K562 (cell line): ENCODE results near the gene CTU1. TPM values are rescaled to one million over a fixed set of nuclear protein-coding genes. Genes with fewer than 3 reads are reported as not detected.

Experiments used
- ATAC-seq: fragments of 200-7000 bp; cut with Tn5 transposase; 3 replicates; pipeline ENCODE4 v1.9.1; 2020; ENCODE audit warnings: moderate library complexity
- BruUV-seq: library from RNA; stranded (reverse); fragments of 400-500 nt; replicated peaks from 2 replicates; lab custom pipeline; 2021; lab: Mats Ljungman, UMichigan
- CTCF ChIA-PET: fragments of 300-600 bp; formaldehyde crosslinking; extraction: SDS; loops from one replicate; lab custom pipeline; 2021; ENCODE audit warnings: low intra/inter-chr PET ratio; lab: Yijun Ruan, JAX
- POLR2A ChIA-PET: fragments of 300-600, 350-650 bp; sonication (Branson Sonifier 250); formaldehyde crosslinking; extraction: SDS; loops from one replicate; lab custom pipeline; 2021; ENCODE audit warnings: antibody characterized with exemption, inconsistent platforms; lab: Yijun Ruan, JAX
- DNase-seq, 4 experiments: peaks; one replicate each; pipeline versions ENCODE4 v3.0.0 to v3.0.0-alpha.2; 2011 to 2018; ENCODE audit warnings: low spot score in 3 of 4, mixed read lengths in 3 of 4; ENCODE audit errors: extremely low read depth in 1 of 4
- FAIRE-seq: peaks from 2 replicates; lab custom pipeline; 2011; peaks lifted over from hg19 to GRCh38; lab: Jason Lieb, UNC
- H2AFZ ChIP-seq: 2 replicates; pipeline ENCODE4 v1.6.0; 2011; ENCODE audit warnings: low read depth, low read length, control low read depth, inconsistent platforms
- H3K27ac ChIP-seq: fragments of 200-600 bp; 3 replicates; pipeline ENCODE4 v1.8.0; 2011; ENCODE audit warnings: low read depth, mild to moderate bottlenecking, control low read depth, inconsistent platforms, low read length, moderate library complexity, mixed read lengths; ENCODE audit errors: extremely low read depth
- H3K27me3 ChIP-seq, 2 experiments: fragments of 300-600 bp in 1 of 2; 2 replicates in 1 of 2; 3 replicates in 1 of 2; pipeline versions ENCODE4 v1.6.0 to v1.8.0; 2011; ENCODE audit warnings: inconsistent platforms in 2 of 2, low read length in 2 of 2, mild to moderate bottlenecking in 1 of 2, mixed read lengths in 1 of 2, moderate library complexity in 1 of 2; ENCODE audit not compliant: control insufficient read depth in 2 of 2, insufficient read depth in 2 of 2
- H3K36me3 ChIP-seq: fragments of 300-600 bp; 3 replicates; pipeline ENCODE4 v1.8.0; 2011; ENCODE audit warnings: mild to moderate bottlenecking, low read length, inconsistent platforms; ENCODE audit not compliant: control insufficient read depth, insufficient read depth
- H3K4me1 ChIP-seq, 2 experiments: fragments of 200-600 bp in 1 of 2; replicated peaks in 1 of 2; 2 replicates in 1 of 2; 3 replicates in 1 of 2; pipeline versions ENCODE4 v1.5.1 to v1.8.0; 2011; ENCODE audit warnings: inconsistent platforms in 2 of 2, low read length in 2 of 2, mild to moderate bottlenecking in 1 of 2, mixed read lengths in 1 of 2, moderate library complexity in 1 of 2; ENCODE audit not compliant: control insufficient read depth in 2 of 2, insufficient read depth in 2 of 2
- H3K4me2 ChIP-seq: 2 replicates; pipeline ENCODE4 v1.6.1; 2011; ENCODE audit warnings: low read length, control low read depth, inconsistent platforms, mixed read lengths; ENCODE audit not compliant: insufficient read depth
- H3K4me3 ChIP-seq: fragments of 200-600 bp; sonication (generic), shearing (Covaris generic); 2 replicates; pipeline ENCODE4 v1.5.1; 2016; ENCODE audit warnings: control low read depth, inconsistent platforms
- H3K79me2 ChIP-seq: fragments of 200-600 bp; 3 replicates; pipeline ENCODE4 v1.8.0; 2011; ENCODE audit warnings: low read length, inconsistent platforms; ENCODE audit not compliant: control insufficient read depth, insufficient read depth
- H3K9ac ChIP-seq, 2 experiments: 2 replicates each; pipeline versions ENCODE4 v1.6.0 to v1.6.1; 2011; ENCODE audit warnings: low read depth in 2 of 2, low read length in 2 of 2, control low read depth in 1 of 2, inconsistent platforms in 1 of 2, mild to moderate bottlenecking in 1 of 2, mixed read lengths in 1 of 2; ENCODE audit not compliant: insufficient read depth in 1 of 2
- H3K9me1 ChIP-seq: one replicate; pipeline ENCODE4 v1.6.0; 2011; ENCODE audit warnings: inconsistent platforms, mild to moderate bottlenecking, low read length, moderate library complexity; ENCODE audit not compliant: control insufficient read depth, insufficient read depth
- H3K9me3 ChIP-seq: replicated peaks from 2 replicates; pipeline ENCODE4 v1.5.1; 2011; ENCODE audit warnings: low read depth, low read length, inconsistent platforms; ENCODE audit not compliant: control insufficient read depth, insufficient read depth
- H4K20me1 ChIP-seq: replicated peaks from 2 replicates; pipeline ENCODE4 v1.6.1; 2011; ENCODE audit warnings: low read length, inconsistent platforms, mixed read lengths; ENCODE audit not compliant: control insufficient read depth, insufficient read depth
- CCNT2 ChIP-seq: IDR thresholded peaks from 2 replicates; pipeline ENCODE4 v1.6.1; 2011; ENCODE audit warnings: borderline replicate concordance, low read depth, mild to moderate bottlenecking, moderate library complexity, mixed read lengths, low read length; ENCODE audit not compliant: insufficient read length; ENCODE audit errors: extremely low read depth
- CREM ChIP-seq: IDR thresholded peaks from 2 replicates; pipeline ENCODE4 v1.6.1; 2014; ENCODE audit warnings: antibody characterized with exemption, low read depth
- FOXA1 ChIP-seq: fragments of 450-650 bp; IDR thresholded peaks from 2 replicates; pipeline ENCODE4 v1.6.1; 2016; ENCODE audit warnings: mild to moderate bottlenecking, borderline replicate concordance
- NEUROD1 ChIP-seq: fragments of 150-350 bp; IDR thresholded peaks from 2 replicates; pipeline ENCODE4 v1.6.1; 2014; ENCODE audit warnings: borderline replicate concordance, low read length, low read depth; ENCODE audit not compliant: partially characterized antibody
- POLR2A ChIP-seq: fragments of 450-650 bp; conservative IDR thresholded peaks from 2 replicates; pipeline ENCODE4 v1.6.1; 2016
- SRSF1 ChIP-seq: fragments of 200-400 bp; formaldehyde crosslinking; IDR thresholded peaks from 2 replicates; pipeline ENCODE4 v1.6.1; 2017; ENCODE audit warnings: mild to moderate bottlenecking, low read depth, low read length, moderate library complexity
- SRSF3 ChIP-seq: fragments of 200-400 bp; formaldehyde crosslinking; IDR thresholded peaks from 2 replicates; pipeline ENCODE4 v1.6.1; 2016; ENCODE audit warnings: mild to moderate bottlenecking, low read length, moderate library complexity; ENCODE audit not compliant: insufficient read depth
- TAL1 ChIP-seq: fragments of 450-650 bp; IDR thresholded peaks from 2 replicates; pipeline ENCODE4 v1.6.1; 2016; ENCODE audit warnings: mild to moderate bottlenecking
- TCF7L2 ChIP-seq: fragments of 150-350 bp; IDR thresholded peaks from 2 replicates; pipeline ENCODE4 v1.6.1; 2016; ENCODE audit warnings: low read depth, mild to moderate bottlenecking, low read length, moderate library complexity
- ZNF766 ChIP-seq: fragments of 200-800 bp; sonication (Bioruptor generic); conservative IDR thresholded peaks from 2 replicates; pipeline ENCODE4 v1.6.1; 2016; ENCODE audit warnings: missing genetic modification characterization, missing compliant biosample characterization
- ZNF830 ChIP-seq: fragments of 250-450 bp; sonication (Bioruptor Pico); IDR thresholded peaks from 2 replicates; pipeline ENCODE4 v1.5.0; 2021; ENCODE audit warnings: mild to moderate bottlenecking
- WGBS: fragments of 100-300 bp; shearing (Covaris generic); methylation state at CpG from one replicate; pipeline ENCODE4 v1.1.6; 2016; ENCODE audit warnings: low coverage, mixed read lengths; ENCODE audit not compliant: insufficient coverage; ENCODE audit errors: missing lambda C conversion rate; 5-methylcytosine and 5-hydroxymethylcytosine counted together
- in situ Hi-C: fragments of 300-500 bp; cut with MboI; formaldehyde crosslinking; loops from 4 replicates; pipeline ENCODE4 v1.15.0; 2018; ENCODE audit warnings: inconsistent platforms, mixed read lengths
- intact Hi-C: fragments of 100-400 bp; cut with micrococcal nuclease; formaldehyde crosslinking; loops from 2 replicates; pipeline ENCODE4 v1.14.2; 2022
- polyA plus RNA-seq, 8 experiments: library from polyadenylated mRNA; depleted of rRNA in 4 of 8; stranded (reverse) in 5 of 8; unstranded in 3 of 8; fragments of >200 nt; fragmentation: Nextera tagmentation in 2 of 8; fragmentation: Illumina TruSeq in 1 of 8; extraction: Ambion mirVana in 2 of 8; extraction: Trizol in 1 of 8; gene quantifications; 2 replicates each; pipeline versions ENCODE4 v1.2.1 to v1.2.3, GENCODE V29; 2011 to 2014; ENCODE audit warnings: inconsistent platforms in 1 of 8, missing spikeins in 1 of 8
- total RNA-seq, 7 experiments: library from RNA; depleted of rRNA in 6 of 7; stranded (reverse); fragments of >200 nt in 6 of 7; fragmentation: Illumina TruSeq in 2 of 7; extraction: Trizol in 2 of 7; gene quantifications; 2 replicates each; pipeline versions ENCODE4 v1.2.1 to v1.2.3, GENCODE V29; 2011 to 2021; ENCODE audit warnings: low replicate concordance in 1 of 7
- TF ChIP-seq, protein P1 (sequence below): fragments of 250-450 bp; sonication (Bioruptor Pico); IDR thresholded peaks from 2 replicates; pipeline ENCODE4 v1.4.0; 2020

The CTU1 gene
- total and polyA plus RNA-seq, 9 of the 15 experiments (the other 6 are each of a cell fraction or from before 2014, with no cell fraction given), result 0.03 to 18.4 (median 2.3) TPM; not detected in 1

DNA sequence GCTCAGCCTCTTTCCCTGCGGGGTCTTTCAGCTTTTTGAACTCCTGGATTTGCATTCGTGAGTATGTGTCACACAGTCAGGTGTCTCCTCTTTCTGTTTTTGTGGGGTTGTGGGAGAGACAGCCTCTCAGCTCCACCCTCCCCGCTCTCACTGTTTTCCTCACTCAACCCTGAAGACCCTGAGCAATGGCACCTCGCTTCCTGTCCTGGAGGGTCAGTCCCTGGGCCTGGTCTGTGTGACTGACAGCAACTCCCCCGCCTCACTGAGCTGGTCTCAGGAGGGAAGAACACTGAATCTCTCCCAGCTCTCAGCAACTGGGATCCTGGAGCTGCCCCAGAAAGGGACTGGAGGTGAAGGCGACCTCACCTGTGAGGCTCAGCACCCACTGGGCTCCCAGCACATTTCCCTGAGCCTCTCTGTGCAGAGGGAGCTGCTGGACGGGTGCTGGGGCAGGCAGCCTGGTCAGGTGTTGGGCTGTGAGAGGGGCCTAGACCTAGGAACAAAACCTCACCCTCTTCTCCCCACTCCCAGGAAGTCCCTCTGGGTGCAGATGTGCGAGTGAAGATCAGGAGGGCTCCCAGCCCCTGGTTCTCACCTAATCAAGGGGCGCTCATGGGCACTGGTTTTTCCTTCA, 29.7 kb upstream of the CTU1 start:
- H3K36me3 ChIP-seq, result no peaks in the 10 kb centered on the region
- peaks cover 11 to 36% of the 10 kb centered on the region in 2 experiments; a peak in 4 of 5 replicates for H3K27me3 ChIP-seq
- H3K9ac ChIP-seq, result no peak overlapping the region; a peak in 1 of 4 replicates
- in situ Hi-C loops (no loop called here), intact Hi-C loops (no loop called here)
- DNase-seq (no peak), ATAC-seq (no peak; the same call in 2 of the 3 replicates), FAIRE-seq (no peak)
- 0 out of 2 replicates have a peak, but pooled peaks cover 4% of the 10 kb centered on the region for H4K20me1 ChIP-seq
- TF ChIP-seq, protein P1, sequence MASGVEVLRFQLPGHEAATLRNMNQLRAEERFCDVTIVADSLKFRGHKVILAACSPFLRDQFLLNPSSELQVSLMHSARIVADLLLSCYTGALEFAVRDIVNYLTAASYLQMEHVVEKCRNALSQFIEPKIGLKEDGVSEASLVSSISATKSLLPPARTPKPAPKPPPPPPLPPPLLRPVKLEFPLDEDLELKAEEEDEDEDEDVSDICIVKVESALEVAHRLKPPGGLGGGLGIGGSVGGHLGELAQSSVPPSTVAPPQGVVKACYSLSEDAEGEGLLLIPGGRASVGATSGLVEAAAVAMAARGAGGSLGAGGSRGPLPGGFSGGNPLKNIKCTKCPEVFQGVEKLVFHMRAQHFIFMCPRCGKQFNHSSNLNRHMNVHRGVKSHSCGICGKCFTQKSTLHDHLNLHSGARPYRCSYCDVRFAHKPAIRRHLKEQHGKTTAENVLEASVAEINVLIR (CRISPR knock-in tag), result no peak
- TF ChIP-seq CCNT2 (no peak), TCF7L2 (no peak), SRSF1 (no peak), SRSF3 (no peak), FOXA1 (no peak), ZNF766 (CRISPR knock-in tag) (no peak), ZNF830 (CRISPR knock-in tag) (no peak), NEUROD1 (no peak), TAL1 (no peak), CREM (no peak), POLR2A (no peak)
- 32% methylated on average over 9 of the region's 9 CpGs for WGBS
- H3K9me1 ChIP-seq, result no peaks in the 10 kb centered on the region
- no peaks in the 10 kb centered on the region; the same call in 1 of the 2 replicates for H3K9me3 ChIP-seq
- H3K4me2 ChIP-seq, result no peak overlapping the region
- H2AFZ ChIP-seq, result peak overlapping the region; percentile 89; the same call in 1 of the 2 replicates
- ChIA-PET CTCF (no interaction called here), POLR2A (interaction anchor here (0.7 to 1.3 kb wide), 3 partner anchors 10 to 202 kb away, joined by 3 read pairs; no protein-coding TSS in a partner anchor)
- H3K79me2 ChIP-seq, result no peaks in the 10 kb centered on the region
- no peak overlapping the region for H3K27ac ChIP-seq
- H3K4me3 ChIP-seq, result no peak overlapping the region
- peaks cover 12 to 16% of the 10 kb centered on the region in 2 experiments; a peak in 4 of 5 replicates for H3K4me1 ChIP-seq
- BruUV-seq, result no TSS peak
